Heart left ventricle (tissue), 16 donors: ENCODE results near the gene HSPA4. TPM values are rescaled to one million over a fixed set of nuclear protein-coding genes. Genes with fewer than 3 reads are reported as not detected.

Experiments
- ATAC-seq, 4 donors: fragments of 200-7000 bp; cut with Tn5 transposase; one replicate each; pipeline ENCODE4 v1.9.1; 2020 to 2022; ENCODE audit warnings: moderate library complexity in 4 of 4, mild to moderate bottlenecking in 3 of 4, moderate number of reproducible peaks in 1 of 4
- DNase-seq, 5 donors: peaks; one replicate each; pipeline ENCODE4 v3.0.0-alpha.2; 2020
- H3K27ac ChIP-seq, 12 donors: fragments of 200-600 bp; sonication (generic) in 4 of 12; one replicate each; pipeline versions ENCODE4 v1.5.0 to v1.8.0; 2016 to 2022; ENCODE audit warnings: mild to moderate bottlenecking in 2 of 12
- H3K27me3 ChIP-seq, 9 donors: fragments of 200-600 bp; sonication (generic) in 2 of 9; one replicate each; pipeline versions ENCODE4 v1.5.1 to v1.8.0; 2016 to 2022; ENCODE audit warnings: mild to moderate bottlenecking in 3 of 9
- H3K36me3 ChIP-seq, 9 donors: fragments of 200-600 bp; sonication (generic) in 2 of 9; one replicate each; pipeline versions ENCODE4 v1.5.0 to v1.8.0; 2018 to 2022; ENCODE audit warnings: mild to moderate bottlenecking in 2 of 9
- H3K4me1 ChIP-seq, 12 donors: fragments of 200-600 bp; sonication (generic) in 4 of 12; one replicate each; pipeline versions ENCODE4 v1.5.0 to v1.8.0; 2016 to 2022; ENCODE audit warnings: mild to moderate bottlenecking in 3 of 12
- H3K4me3 ChIP-seq, 12 donors: fragments of 200-600 bp; sonication (generic) in 4 of 12; one replicate each; pipeline versions ENCODE4 v1.5.0 to v1.8.0; 2017 to 2022; ENCODE audit warnings: mild to moderate bottlenecking in 9 of 12, moderate library complexity in 4 of 12
- H3K9me3 ChIP-seq, 12 donors: fragments of 200-600 bp; sonication (generic) in 4 of 12; one replicate each; pipeline versions ENCODE4 v1.5.0 to v1.8.0; 2016 to 2022; ENCODE audit warnings: mild to moderate bottlenecking in 1 of 12
- CTCF ChIP-seq, 12 donors: fragments of 200-600 bp; sonication (generic) in 4 of 12; IDR thresholded peaks; one replicate each; pipeline versions ENCODE4 v1.5.0 to v1.8.0; 2018 to 2022; ENCODE audit warnings: antibody characterized with exemption in 12 of 12, mild to moderate bottlenecking in 5 of 12
- POLR2A ChIP-seq, 2 donors: fragments of 450-650 bp; IDR thresholded peaks; one replicate each; pipeline ENCODE4 v1.6.1; 2017; ENCODE audit warnings: antibody characterized with exemption in 2 of 2, mild to moderate bottlenecking in 2 of 2, moderate library complexity in 2 of 2
- WGBS, 4 donors: extraction: QIAGEN DNeasy Blood & Tissue Kit in 2 of 4; methylation state at CpG; one replicate each; pipeline versions ENCODE4 v1.1.5 to v1.1.7; 2013 to 2018; 5-methylcytosine and 5-hydroxymethylcytosine counted together
- intact Hi-C, 10 donors: fragments of 100-400 bp; cut with DNase I; formaldehyde crosslinking; loops; one replicate each; pipeline versions ENCODE4 v1.11.1 to v1.14.2; 2022
- polyA plus RNA-seq, 2 donors: library from polyadenylated mRNA; stranded (reverse); fragments of 200-250 nt; gene quantifications; one replicate each; pipeline ENCODE4 v1.2.3, GENCODE V29; 2013
- total RNA-seq, 9 donors: library from RNA; depleted of rRNA in 2 of 9; stranded (reverse); fragments of >200 nt in 2 of 9; fragmentation: NEBNext Ultra II Directional in 3 of 9; extraction: Animal tissue kit (Norgen Biotek cat#: 25700) in 3 of 9; gene quantifications; one replicate each; pipeline versions ENCODE4 v1.1.0 to v1.2.4, GENCODE V29; 2016 to 2023
- donor health status: ischemic (EF 13 %, LVEDD 7.1; RV severe dilation, severe dysfunction).
- donor health status: healthy with polysubstance abuse.
- donor health status: DM: no; HTN: yes; CAD: no.
- donor health status: DM: no; HTN: no; CAD: no.
- donor health status: ischemic (EF 25% LVEDD 6.9; RV normal size, moderate dysfunction).
- donor health status: ischemic (EF 25% LVEDD 5.7; RV mildly dilated, moderate dysfunction).
- donor health status: healthy.
- donor health status: DM: yes; HTN: yes; CAD: no.
- donor health status: ischemic (EF 35%, LVEDD 5.7; RV mildly dilated, moderate dysfunction).
- donor health status: nonischemic (EF 11% LVEDD 7.7; RV severe dilation, severe dysfunction).
- donor health status: DM: yes; HTN: yes; CAD: no.
- donor health status: PGD.
- donor health status: ischemic (EF 29% LVEDD 5.4; RV normal size, mild dysfunction).
- donor health status: nonischemic (EF 23%, LVEDD 6.1; RV moderate dilation, normal function).

Gene HSPA4
- total and polyA plus RNA-seq, 11 donors, result 57.5 to 132 (median 98.5) TPM

GRCh38 chr5:133114166-133114932 is 62.5 kb downstream of the HSPA4 start:
- ATAC-seq (no peak), DNase-seq (no peak)
- intact Hi-C loops, result loop anchor here (5.0 to 10.0 kb wide), 9 partner anchors 133 to 830 kb away; partner anchors contain the start of gene FSTL4 (in 2 of the 10)
- peaks cover 0 to 8% (median 0%) of the 10 kb centered on the region in 12 donors for H3K4me1 ChIP-seq
- TF ChIP-seq POLR2A (IDR thresholded peaks at IDR 0.05) (no peak), CTCF (IDR thresholded peaks at IDR 0.05) (no peak)
- H3K9me3 ChIP-seq, result no peaks in the 10 kb centered on the region
- H3K4me3 ChIP-seq, result no peak overlapping the region
- no peaks in the 10 kb centered on the region for H3K27me3 ChIP-seq
- no peaks in the 10 kb centered on the region for H3K36me3 ChIP-seq
- 88 to 92% (median 89%) methylated on average over 14 of the region's 14 CpGs for WGBS, 4 donors
- H3K27ac ChIP-seq, result no peak overlapping the region

- Histone ChIP-seq H3K27me3 (no peaks in the 10 kb centered on the region), H3K4me3 (no peak overlapping the region), H3K9me3 (no peaks in the 10 kb centered on the region), H3K4me1 (peaks cover 0 to 8% (median 0%) of the 10 kb centered on the region in 12 donors), H3K36me3 (no peaks in the 10 kb centered on the region), H3K27ac (no peak overlapping the region)
- intact Hi-C loops, result loop anchor here (5.0 to 10.0 kb wide), 9 partner anchors 132 to 830 kb away; partner anchors contain the start of gene FSTL4 (in 2 of the 10)
- WGBS, 4 donors, result 88 to 100% (median 97%) methylated on average over 1 of the region's 1 CpG
- TF ChIP-seq POLR2A (IDR thresholded peaks at IDR 0.05), result no peak
- TF ChIP-seq CTCF (IDR thresholded peaks at IDR 0.05), result no peak
- DNase-seq (no peak), ATAC-seq (no peak)
Observed at GRCh38 chr5:133114933-133115310, 63.1 kb downstream of the HSPA4 start.

GRCh38 chr5:133116601-133117000 is 64.8 kb downstream of the HSPA4 start:
- DNase-seq (no peak), ATAC-seq (no peak)
- WGBS, 4 donors, result 68 to 95% (median 82%) methylated on average over 2 of the region's 2 CpGs
- no peaks in the 10 kb centered on the region for H3K36me3 ChIP-seq
- no peak overlapping the region for H3K4me3 ChIP-seq
- no peak overlapping the region for H3K27ac ChIP-seq
- H3K27me3 ChIP-seq, result no peaks in the 10 kb centered on the region
- intact Hi-C loops, result loop anchor here in 6 of 10 donors (10.0 kb wide), 4 partner anchors 168 to 828 kb away; partner anchors contain the start of gene FSTL4 (in 1 of the 6)
- no peaks in the 10 kb centered on the region for H3K4me1 ChIP-seq
- no peaks in the 10 kb centered on the region for H3K9me3 ChIP-seq
- no peak for TF ChIP-seq POLR2A (IDR thresholded peaks at IDR 0.05)
- TF ChIP-seq CTCF (IDR thresholded peaks at IDR 0.05), result no peak

GRCh38 chr5:133117166-133117911 is 65.5 kb downstream of the HSPA4 start:
- Histone ChIP-seq H3K27ac (no peak overlapping the region), H3K9me3 (no peaks in the 10 kb centered on the region), H3K27me3 (no peaks in the 10 kb centered on the region), H3K36me3 (no peaks in the 10 kb centered on the region), H3K4me3 (no peak overlapping the region), H3K4me1 (no peaks in the 10 kb centered on the region)
- DNase-seq (no peak), ATAC-seq (no peak)
- WGBS, 4 donors, result 77 to 93% (median 87%) methylated on average over 9 to 10 of the region's 10 CpGs
- intact Hi-C loops, result loop anchor here in 6 of 10 donors (10.0 kb wide), 4 partner anchors 167 to 827 kb away; partner anchors contain the start of gene FSTL4 (in 1 of the 6)
- TF ChIP-seq CTCF (IDR thresholded peaks at IDR 0.05) (no peak), POLR2A (IDR thresholded peaks at IDR 0.05) (no peak)
